PC-3 (cell line): ENCODE results near the gene DROSHA. TPM values are rescaled to one million over a fixed set of nuclear protein-coding genes. Genes with fewer than 3 reads are reported as not detected.

Experiments used
- ATAC-seq: fragments of 200-7000 bp; cut with Tn5 transposase; 2 replicates; pipeline ENCODE4 v1.9.1; 2020; ENCODE audit warnings: mild to moderate bottlenecking, moderate library complexity
- Bru-seq: library from RNA; stranded (reverse); fragments of 400-500 nt; gene quantifications from one replicate; lab custom pipeline; 2021; lab: Mats Ljungman, UMichigan
- BruChase-seq, 2 experiments: library from RNA; stranded (reverse); fragments of 400-500 nt; gene quantifications; one replicate each; lab custom pipeline; 2021; lab: Mats Ljungman, UMichigan
- BruUV-seq: library from RNA; stranded (reverse); fragments of 400-500 nt; replicated peaks from 2 replicates; lab custom pipeline; 2021; lab: Mats Ljungman, UMichigan
- CTCF ChIA-PET: fragments of 300-600 bp; sonication (Branson Sonifier 250); formaldehyde crosslinking; loops from one replicate; lab custom pipeline; 2022; ENCODE audit warnings: antibody characterized with exemption; lab: Charles Lee
- POLR2A ChIA-PET: fragments of 300-600 bp; sonication (Branson Sonifier 250); formaldehyde crosslinking; loops from one replicate; lab custom pipeline; 2022; ENCODE audit warnings: antibody characterized with exemption; ENCODE audit not compliant: unreplicated experiment; lab: Charles Lee
- DNase-seq: peaks from one replicate; pipeline ENCODE4 v3.0.0-alpha.2; 2015
- H2AFZ ChIP-seq: fragments of 300-600 bp; sonication (generic); 2 replicates; pipeline ENCODE4 v1.6.0; 2016; ENCODE audit warnings: antibody characterized with exemption, low read length
- H3F3A ChIP-seq: fragments of 300-600 bp; sonication (generic); one replicate; pipeline ENCODE4 v1.6.0; 2017; ENCODE audit warnings: antibody characterized with exemption, low read length, control low read depth, mild to moderate bottlenecking; ENCODE audit not compliant: unreplicated experiment
- H3K27ac ChIP-seq: fragments of 300-600 bp; sonication (generic); 2 replicates; pipeline ENCODE4 v1.5.1; 2016; ENCODE audit warnings: mild to moderate bottlenecking, low read length
- H3K27me3 ChIP-seq: fragments of 300-600 bp; sonication (generic); 2 replicates; pipeline ENCODE4 v1.6.1; 2016; ENCODE audit warnings: low read length, mixed read lengths
- H3K36me3 ChIP-seq: fragments of 300-600 bp; sonication (generic); 2 replicates; pipeline ENCODE4 v1.6.1; 2016; ENCODE audit warnings: low read depth, mixed run types, low read length, mixed read lengths
- H3K4me1 ChIP-seq: fragments of 300-600 bp; sonication (generic); 2 replicates; pipeline ENCODE4 v1.5.1; 2016; ENCODE audit warnings: low read length; ENCODE audit not compliant: insufficient read depth
- H3K4me2 ChIP-seq: fragments of 300-600 bp; sonication (generic); 2 replicates; pipeline ENCODE4 v1.6.0; 2016; ENCODE audit warnings: low read length
- H3K4me3 ChIP-seq: fragments of 300-600 bp; sonication (generic); 2 replicates; pipeline ENCODE4 v1.5.1; 2016; ENCODE audit warnings: mild to moderate bottlenecking, low read length, mixed read lengths
- H3K79me2 ChIP-seq: fragments of 300-600 bp; sonication (generic); 2 replicates; pipeline ENCODE4 v1.6.1; 2017; ENCODE audit warnings: low read length, mixed read lengths
- H3K9ac ChIP-seq: fragments of 300-600 bp; sonication (generic); 2 replicates; pipeline ENCODE4 v1.6.0; 2016; ENCODE audit warnings: mild to moderate bottlenecking, low read length
- H3K9me2 ChIP-seq: fragments of 300-600 bp; sonication (generic); replicated peaks from 2 replicates; pipeline ENCODE4 v1.6.1; 2016; ENCODE audit warnings: mixed run types, low read length, mixed read lengths
- H3K9me3 ChIP-seq: fragments of 300-600 bp; sonication (generic); 2 replicates; pipeline ENCODE4 v1.6.1; 2016; ENCODE audit warnings: low read length, mixed read lengths
- H4K20me1 ChIP-seq: fragments of 300-600 bp; sonication (generic); 2 replicates; pipeline ENCODE4 v1.6.1; 2016; ENCODE audit warnings: low read length, mixed read lengths
- EZH2 ChIP-seq: fragments of 300-600 bp; sonication (generic); IDR thresholded peaks from one replicate; pipeline ENCODE4 v1.6.1; 2017; ENCODE audit warnings: antibody characterized with exemption, mild to moderate bottlenecking, low read length; ENCODE audit not compliant: unreplicated experiment
- EZH2phosphoT487 ChIP-seq: fragments of 300-600 bp; sonication (generic); IDR thresholded peaks from 2 replicates; pipeline ENCODE4 v1.6.1; 2018; ENCODE audit warnings: mild to moderate bottlenecking, antibody characterized with exemption, low read length, borderline replicate concordance
- intact Hi-C: fragments of 100-400 bp; cut with micrococcal nuclease; formaldehyde crosslinking; loops from 2 replicates; pipeline ENCODE4 v1.9.0; 2023
- long read RNA-seq: library from polyadenylated mRNA; unstranded; transcript quantifications from one replicate; pipeline ENCODE4 v2.0.0, GENCODE V29; 2021; ENCODE audit not compliant: unreplicated experiment
- total RNA-seq: library from RNA; depleted of rRNA; stranded (reverse); fragments of >200 nt; gene quantifications from 2 replicates; pipeline ENCODE4 v1.2.3, GENCODE V29; 2014; rRNA removed
- TF ChIP-seq, protein P1 (sequence below): fragments of 300-600 bp; sonication (generic); conservative IDR thresholded peaks from 2 replicates; pipeline ENCODE4 v1.5.1; 2017; ENCODE audit warnings: antibody characterized with exemption, low read depth, mild to moderate bottlenecking, low read length

Gene DROSHA, protein sequence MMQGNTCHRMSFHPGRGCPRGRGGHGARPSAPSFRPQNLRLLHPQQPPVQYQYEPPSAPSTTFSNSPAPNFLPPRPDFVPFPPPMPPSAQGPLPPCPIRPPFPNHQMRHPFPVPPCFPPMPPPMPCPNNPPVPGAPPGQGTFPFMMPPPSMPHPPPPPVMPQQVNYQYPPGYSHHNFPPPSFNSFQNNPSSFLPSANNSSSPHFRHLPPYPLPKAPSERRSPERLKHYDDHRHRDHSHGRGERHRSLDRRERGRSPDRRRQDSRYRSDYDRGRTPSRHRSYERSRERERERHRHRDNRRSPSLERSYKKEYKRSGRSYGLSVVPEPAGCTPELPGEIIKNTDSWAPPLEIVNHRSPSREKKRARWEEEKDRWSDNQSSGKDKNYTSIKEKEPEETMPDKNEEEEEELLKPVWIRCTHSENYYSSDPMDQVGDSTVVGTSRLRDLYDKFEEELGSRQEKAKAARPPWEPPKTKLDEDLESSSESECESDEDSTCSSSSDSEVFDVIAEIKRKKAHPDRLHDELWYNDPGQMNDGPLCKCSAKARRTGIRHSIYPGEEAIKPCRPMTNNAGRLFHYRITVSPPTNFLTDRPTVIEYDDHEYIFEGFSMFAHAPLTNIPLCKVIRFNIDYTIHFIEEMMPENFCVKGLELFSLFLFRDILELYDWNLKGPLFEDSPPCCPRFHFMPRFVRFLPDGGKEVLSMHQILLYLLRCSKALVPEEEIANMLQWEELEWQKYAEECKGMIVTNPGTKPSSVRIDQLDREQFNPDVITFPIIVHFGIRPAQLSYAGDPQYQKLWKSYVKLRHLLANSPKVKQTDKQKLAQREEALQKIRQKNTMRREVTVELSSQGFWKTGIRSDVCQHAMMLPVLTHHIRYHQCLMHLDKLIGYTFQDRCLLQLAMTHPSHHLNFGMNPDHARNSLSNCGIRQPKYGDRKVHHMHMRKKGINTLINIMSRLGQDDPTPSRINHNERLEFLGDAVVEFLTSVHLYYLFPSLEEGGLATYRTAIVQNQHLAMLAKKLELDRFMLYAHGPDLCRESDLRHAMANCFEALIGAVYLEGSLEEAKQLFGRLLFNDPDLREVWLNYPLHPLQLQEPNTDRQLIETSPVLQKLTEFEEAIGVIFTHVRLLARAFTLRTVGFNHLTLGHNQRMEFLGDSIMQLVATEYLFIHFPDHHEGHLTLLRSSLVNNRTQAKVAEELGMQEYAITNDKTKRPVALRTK (N-terminal part only)
- total RNA-seq: 60.7 and 84.1 TPM in 2 replicates
- percentile 80 among the genes with signal in this experiment for Bru-seq, nascent RNA
- BruChase-seq, experiment 1, labeled RNA remaining after a 6-hour chase: percentile 75 among the genes with signal in this experiment
- BruChase-seq, experiment 2, labeled RNA remaining after a 2-hour chase: percentile 78 among the genes with signal in this experiment
- long read RNA-seq, full-length matches to known transcripts: 1 of 51 reads
- long read RNA-seq, partial matches to known transcripts: 20 of 51 reads
- long read RNA-seq, other reads (novel, unspliced or antisense): 30 of 51 reads

DNA sequence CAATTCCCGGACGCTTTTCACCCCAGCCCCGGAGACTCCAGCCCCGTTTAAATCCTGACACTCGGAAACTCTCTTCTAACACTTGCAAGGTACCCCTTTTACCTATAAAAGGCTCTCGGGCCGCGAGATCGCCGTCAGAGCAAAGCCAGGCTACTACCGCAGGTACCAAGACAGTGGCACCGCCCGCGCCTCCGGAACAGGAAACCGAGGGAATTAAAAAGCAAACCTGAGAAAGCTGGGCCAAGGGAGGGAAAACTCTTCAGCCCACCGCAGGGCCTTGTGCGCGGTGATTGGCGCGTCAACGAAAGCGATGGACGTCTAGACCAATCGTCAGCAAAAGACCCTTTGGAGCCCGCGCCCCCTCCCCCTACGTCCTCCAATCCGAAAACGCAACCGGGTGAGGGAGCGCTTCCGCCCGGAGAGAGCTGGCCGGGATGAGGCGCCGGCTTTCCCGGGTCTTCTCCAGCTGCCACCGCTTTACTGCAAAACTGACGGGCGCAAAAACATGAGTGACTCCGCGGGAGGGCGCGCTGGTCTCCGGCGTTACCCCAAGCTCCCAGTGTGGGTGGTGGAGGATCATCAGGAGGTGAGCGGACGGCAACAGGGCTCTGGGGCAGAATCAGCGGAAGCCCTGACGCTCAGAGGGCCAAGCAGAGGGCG is at the start of gene DROSHA, which contains the start of gene C5orf22:
DROSHA (minus strand) TSS at position 206 of the 660 bp plus-strand sequence. CDS start 3,034 bp downstream, outside the sequence.
C5orf22 (plus strand) TSS at position 414 of the 660 bp plus-strand sequence; CDS start at position 506, 92 bp downstream.
- BruUV-seq: no TSS peak
- H3K4me2 ChIP-seq: peak within 1 kb of the TSS; percentile 89
- no peaks in the 10 kb centered on the region for H3F3A ChIP-seq
- H3K27me3 ChIP-seq: no peaks in the 10 kb centered on the region
- H3K4me1 ChIP-seq: peaks cover 27% of the 10 kb centered on the region
- no peaks in the 10 kb centered on the region for H3K9me2 ChIP-seq
- no peaks in the 10 kb centered on the region for H3K9me3 ChIP-seq
- ATAC-seq (peak; percentile 96), DNase-seq (peak; percentile 98)
- POLR2A ChIA-PET: interaction anchor here (0.6 to 0.7 kb wide), 2 partner anchors 277 to 990 kb away, joined by 3 to 4 read pairs; no protein-coding TSS in a partner anchor
- H4K20me1 ChIP-seq: no peaks in the 10 kb centered on the region
- H3K79me2 ChIP-seq: peaks cover 60% of the 10 kb centered on the region
- peak within 1 kb of the TSS; percentile 96 for H3K4me3 ChIP-seq
- H3K36me3 ChIP-seq: peaks cover 39% of the 10 kb centered on the region
- CTCF ChIA-PET: interaction anchor here (0.5 kb wide), 1 partner anchor 24 kb away, joined by 3 read pairs; no protein-coding TSS in a partner anchor
- peak within 1 kb of the TSS; percentile 45 for H3K27ac ChIP-seq
- peak within 1 kb of the TSS; percentile 96 for H2AFZ ChIP-seq
- intact Hi-C loops: no loop called here
- TF ChIP-seq EZH2phosphoT487: no peak
- TF ChIP-seq, protein P1, sequence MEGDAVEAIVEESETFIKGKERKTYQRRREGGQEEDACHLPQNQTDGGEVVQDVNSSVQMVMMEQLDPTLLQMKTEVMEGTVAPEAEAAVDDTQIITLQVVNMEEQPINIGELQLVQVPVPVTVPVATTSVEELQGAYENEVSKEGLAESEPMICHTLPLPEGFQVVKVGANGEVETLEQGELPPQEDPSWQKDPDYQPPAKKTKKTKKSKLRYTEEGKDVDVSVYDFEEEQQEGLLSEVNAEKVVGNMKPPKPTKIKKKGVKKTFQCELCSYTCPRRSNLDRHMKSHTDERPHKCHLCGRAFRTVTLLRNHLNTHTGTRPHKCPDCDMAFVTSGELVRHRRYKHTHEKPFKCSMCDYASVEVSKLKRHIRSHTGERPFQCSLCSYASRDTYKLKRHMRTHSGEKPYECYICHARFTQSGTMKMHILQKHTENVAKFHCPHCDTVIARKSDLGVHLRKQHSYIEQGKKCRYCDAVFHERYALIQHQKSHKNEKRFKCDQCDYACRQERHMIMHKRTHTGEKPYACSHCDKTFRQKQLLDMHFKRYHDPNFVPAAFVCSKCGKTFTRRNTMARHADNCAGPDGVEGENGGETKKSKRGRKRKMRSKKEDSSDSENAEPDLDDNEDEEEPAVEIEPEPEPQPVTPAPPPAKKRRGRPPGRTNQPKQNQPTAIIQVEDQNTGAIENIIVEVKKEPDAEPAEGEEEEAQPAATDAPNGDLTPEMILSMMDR: peak; percentile 19; the same call in 1 of the 2 replicates
- H3K9ac ChIP-seq: peak within 1 kb of the TSS; percentile 91

DNA sequence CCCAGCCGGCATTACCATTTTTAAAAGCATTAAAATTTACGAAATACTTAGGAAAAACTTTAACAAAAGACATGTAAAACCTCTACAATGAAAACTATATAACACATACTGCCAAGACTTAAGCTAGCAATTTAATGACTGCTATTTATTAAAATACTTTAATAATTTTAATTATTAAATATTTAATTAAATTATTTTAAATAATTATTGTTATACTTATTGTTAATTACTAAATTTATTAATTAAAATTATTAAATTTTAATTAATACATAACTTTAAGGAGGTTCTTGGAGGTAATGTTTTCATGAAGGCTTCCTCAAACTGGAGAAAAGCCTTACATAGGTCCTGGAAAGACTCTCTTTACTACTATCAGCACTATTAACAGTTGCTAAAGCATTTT is 47.7 kb upstream of the DROSHA start:
- DNase-seq: no peak
- H3K79me2 ChIP-seq: no peaks in the 10 kb centered on the region
- intact Hi-C loops: no loop called here

More for the DNA sequence above, 47.7 kb upstream of the DROSHA start:
- ChIA-PET POLR2A (no interaction called here), CTCF (no interaction called here)
- Histone ChIP-seq H4K20me1 (no peaks in the 10 kb centered on the region), H3K36me3 (no peaks in the 10 kb centered on the region), H3K4me3 (no peak overlapping the region), H3K4me2 (no peak overlapping the region), H3K27me3 (peaks cover 18% of the 10 kb centered on the region), H3K27ac (no peak overlapping the region), H3K4me1 (no peaks in the 10 kb centered on the region), H3K9me2 (no peaks in the 10 kb centered on the region), H3K9ac (no peak overlapping the region), H3K9me3 (no peaks in the 10 kb centered on the region), H3F3A (no peaks in the 10 kb centered on the region), H2AFZ (no peak overlapping the region)
- TF ChIP-seq EZH2 (no peak), EZH2phosphoT487 (no peak)
- TF ChIP-seq, protein P1: no peak
- no TSS peak for BruUV-seq
- no peak for ATAC-seq
